ENCODE data around the gene OPRD1.

DNA sequence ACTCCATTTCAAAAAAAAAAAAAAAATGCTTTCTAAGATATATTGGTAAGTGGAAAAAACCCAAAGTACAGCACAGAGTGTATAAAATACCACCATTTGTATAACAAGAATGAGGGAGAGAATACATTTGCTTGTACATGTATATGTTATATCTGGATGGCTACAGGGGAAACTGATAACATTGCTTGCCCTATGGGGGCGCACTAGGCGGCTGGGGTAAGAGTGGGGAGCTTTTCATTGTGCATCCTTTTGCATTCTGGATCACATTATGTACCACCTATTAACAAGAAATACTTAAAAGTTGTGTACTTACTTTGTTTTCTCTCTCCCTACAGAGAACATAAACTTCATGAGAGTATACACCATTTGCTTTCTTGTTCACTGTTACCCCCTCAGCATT is 28.6 kb upstream of the OPRD1 start:
- TF ChIP-seq CTCF (IDR thresholded peaks at IDR 0.05 in 4 of 5, conservative IDR thresholded peaks at IDR 0.05 in 1 of 5) = no peak
- no peak for TF ChIP-seq POLR2A (IDR thresholded peaks at IDR 0.05)
